HUES64 (cell line): ENCODE measurements around the gene TAF7.
"Not testable (repeated sequence)": the region's sequence is repeated elsewhere in the genome, so short reads cannot be mapped to it uniquely, and the experiment has no call there.

Source experiments
- H3K27ac ChIP-seq: 2 replicates; pipeline ENCODE4 v1.7.0; 2013; ENCODE audit warnings: low read depth, low read length, inconsistent platforms
- H3K27me3 ChIP-seq: 2 replicates; pipeline ENCODE4 v1.6.1; 2013; ENCODE audit warnings: mild to moderate bottlenecking, low read length; ENCODE audit not compliant: insufficient read depth
- H3K36me3 ChIP-seq: 2 replicates; pipeline ENCODE4 v1.6.1; 2013; ENCODE audit warnings: mild to moderate bottlenecking, low read length; ENCODE audit not compliant: insufficient read depth
- H3K4me1 ChIP-seq: 2 replicates; pipeline ENCODE4 v1.6.1; 2013; ENCODE audit warnings: mild to moderate bottlenecking, low read length, moderate library complexity; ENCODE audit not compliant: insufficient read depth
- H3K4me3 ChIP-seq: 2 replicates; pipeline ENCODE4 v1.5.1; 2013; ENCODE audit warnings: mild to moderate bottlenecking, low read length, moderate library complexity
- H3K9ac ChIP-seq: 2 replicates; pipeline ENCODE4 v1.6.1; 2013; ENCODE audit warnings: mild to moderate bottlenecking, low read depth, low read length
- H3K9me3 ChIP-seq: 2 replicates; pipeline ENCODE4 v1.6.1; 2013; ENCODE audit warnings: low read depth, low read length; ENCODE audit not compliant: insufficient read depth
- WGBS: fragments of 150-250, 120-280 bp; methylation state at CpG from one replicate; pipeline ENCODE4 v1.1.7; 2013; ENCODE audit warnings: missing lambda C conversion rate; 5-methylcytosine and 5-hydroxymethylcytosine counted together

Gene TAF7

DNA sequence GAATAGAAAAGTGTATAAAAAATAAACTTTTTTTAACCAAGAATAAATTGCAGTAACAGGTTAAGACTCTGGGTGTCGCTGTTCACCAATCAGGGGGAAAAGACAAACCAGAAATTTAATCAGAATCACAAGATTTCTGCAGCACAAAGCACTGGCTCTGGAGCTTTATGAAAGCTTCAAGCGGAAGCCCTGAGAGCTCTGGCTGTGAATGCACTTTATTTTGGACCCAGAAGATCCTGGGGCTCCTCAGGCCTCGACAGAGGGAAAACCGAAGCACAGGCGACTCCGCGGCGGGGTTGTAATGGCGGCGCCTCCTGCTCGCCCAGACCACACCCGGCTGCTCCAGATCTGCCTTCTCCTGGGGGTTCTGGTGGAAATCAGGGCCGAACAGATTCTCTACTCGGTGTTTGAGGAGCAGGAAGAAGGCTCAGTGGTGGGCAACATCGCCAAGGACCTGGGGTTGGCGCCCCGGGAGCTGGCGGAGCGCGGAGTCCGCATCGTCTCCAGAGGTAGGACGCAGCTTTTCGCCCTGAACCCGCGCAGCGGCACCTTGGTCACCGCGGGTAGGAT is 34.4 kb upstream of the TAF7 start, which contains the start of gene PCDHGA4:
PCDHGA4 (plus strand) TSS at position 122 of the 570 bp plus-strand sequence; CDS start at position 209, 87 bp downstream.
- WGBS, result 95% methylated on average over 29 of the region's 29 CpGs
- H3K9me3 ChIP-seq, result peaks cover 54% of the 10 kb centered on the region
- H3K27me3 ChIP-seq, result no peaks in the 10 kb centered on the region
- H3K9ac ChIP-seq, result no peak within 1 kb of the TSS
- H3K4me3 ChIP-seq, result no peak within 1 kb of the TSS
- no peak within 1 kb of the TSS for H3K27ac ChIP-seq
- H3K4me1 ChIP-seq, result no peaks in the 10 kb centered on the region
- H3K36me3 ChIP-seq, result no peaks in the 10 kb centered on the region

DNA sequence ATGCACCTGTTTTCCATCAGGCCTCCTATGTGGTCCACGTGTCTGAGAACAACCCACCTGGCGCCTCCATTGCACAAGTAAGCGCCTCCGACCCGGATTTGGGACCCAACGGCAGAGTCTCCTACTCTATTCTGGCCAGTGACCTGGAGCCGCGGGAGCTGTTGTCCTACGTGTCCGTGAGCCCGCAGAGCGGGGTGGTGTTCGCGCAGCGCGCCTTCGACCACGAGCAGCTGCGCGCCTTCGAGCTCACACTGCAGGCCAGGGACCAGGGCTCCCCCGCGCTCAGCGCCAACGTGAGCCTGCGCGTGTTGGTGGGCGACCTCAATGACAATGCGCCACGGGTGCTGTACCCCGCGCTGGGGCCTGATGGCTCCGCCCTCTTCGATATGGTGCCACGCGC is 31.0 kb upstream of the TAF7 start:
- H3K4me1 ChIP-seq, result no peaks in the 10 kb centered on the region
- H3K4me3 ChIP-seq, result no peak overlapping the region
- no peak overlapping the region for H3K27ac ChIP-seq
- H3K9me3 ChIP-seq, result peaks cover 62% of the 10 kb centered on the region
- H3K9ac ChIP-seq, result no peak overlapping the region
- 96% methylated on average over 29 of the region's 36 CpGs for WGBS
- no peaks in the 10 kb centered on the region for H3K27me3 ChIP-seq
- no peaks in the 10 kb centered on the region for H3K36me3 ChIP-seq

DNA sequence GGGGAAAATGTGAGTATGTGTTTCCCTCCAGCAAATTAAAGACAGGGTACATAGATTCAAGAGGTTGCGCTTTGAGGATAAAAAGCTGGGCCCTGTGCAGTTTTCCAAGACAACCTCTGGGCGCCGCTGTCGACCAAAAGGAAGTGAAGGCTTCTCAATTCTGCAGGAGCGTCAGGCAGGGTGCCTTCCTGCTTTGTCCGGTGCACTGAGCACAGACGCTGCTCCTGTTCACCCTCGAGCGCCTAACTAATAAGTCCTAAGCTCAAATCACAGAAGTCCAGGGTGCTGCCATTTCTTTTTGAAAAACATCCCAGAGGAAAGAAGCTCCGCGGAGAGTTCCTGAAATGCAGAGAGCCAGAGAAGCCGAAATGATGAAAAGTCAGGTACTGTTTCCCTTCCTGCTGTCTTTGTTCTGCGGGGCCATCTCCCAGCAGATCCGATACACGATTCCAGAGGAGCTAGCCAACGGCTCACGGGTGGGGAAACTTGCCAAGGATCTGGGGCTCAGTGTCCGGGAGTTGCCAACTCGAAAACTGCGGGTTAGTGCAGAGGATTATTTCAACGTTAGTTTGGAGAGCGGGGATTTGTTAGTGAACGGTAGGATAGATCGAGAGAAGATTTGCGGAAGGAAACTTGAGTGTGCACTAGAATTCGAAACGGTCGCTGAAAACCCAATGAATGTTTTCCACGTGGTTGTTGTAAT is 29.5 kb upstream of the TAF7 start, which contains the start of gene PCDHGB1:
PCDHGB1 (plus strand) TSS at position 183 of the 703 bp plus-strand sequence; CDS start at position 345, 162 bp downstream.
- 81% methylated on average over 29 of the region's 29 CpGs for WGBS
- no peaks in the 10 kb centered on the region for H3K27me3 ChIP-seq

DNA sequence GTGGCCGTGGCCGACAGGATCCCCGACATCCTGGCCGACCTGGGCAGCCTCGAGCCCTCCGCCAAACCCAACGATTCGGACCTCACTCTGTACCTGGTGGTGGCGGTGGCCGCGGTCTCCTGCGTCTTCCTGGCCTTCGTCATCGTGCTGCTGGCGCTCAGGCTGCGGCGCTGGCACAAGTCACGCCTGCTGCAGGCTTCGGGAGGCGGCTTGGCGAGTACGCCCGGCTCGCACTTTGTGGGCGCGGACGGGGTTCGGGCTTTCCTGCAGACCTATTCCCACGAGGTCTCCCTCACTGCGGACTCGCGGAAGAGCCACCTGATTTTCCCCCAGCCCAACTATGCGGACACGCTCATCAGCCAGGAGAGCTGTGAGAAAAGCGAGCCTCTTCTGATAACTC is 25.4 kb upstream of the TAF7 start:
- H3K4me1 ChIP-seq, H3K4me3 ChIP-seq, H3K27me3 ChIP-seq, H3K27ac ChIP-seq, H3K36me3 ChIP-seq, H3K9ac ChIP-seq: not testable (repeated sequence)
- 95% methylated on average over 27 of the region's 35 CpGs for WGBS
- H3K9me3 ChIP-seq, result peaks cover 42% of the 10 kb centered on the region

More for the DNA sequence above, 29.5 kb upstream of the TAF7 start, which contains the start of gene PCDHGB1:
- H3K27ac ChIP-seq, result no peak within 1 kb of the TSS
- no peaks in the 10 kb centered on the region for H3K4me1 ChIP-seq
- H3K4me3 ChIP-seq, result peak within 1 kb of the TSS; percentile 43
- H3K36me3 ChIP-seq, result no peaks in the 10 kb centered on the region
- H3K9me3 ChIP-seq, result peaks cover 57% of the 10 kb centered on the region
- H3K9ac ChIP-seq, result no peak within 1 kb of the TSS; the same call in 1 of the 2 replicates

DNA sequence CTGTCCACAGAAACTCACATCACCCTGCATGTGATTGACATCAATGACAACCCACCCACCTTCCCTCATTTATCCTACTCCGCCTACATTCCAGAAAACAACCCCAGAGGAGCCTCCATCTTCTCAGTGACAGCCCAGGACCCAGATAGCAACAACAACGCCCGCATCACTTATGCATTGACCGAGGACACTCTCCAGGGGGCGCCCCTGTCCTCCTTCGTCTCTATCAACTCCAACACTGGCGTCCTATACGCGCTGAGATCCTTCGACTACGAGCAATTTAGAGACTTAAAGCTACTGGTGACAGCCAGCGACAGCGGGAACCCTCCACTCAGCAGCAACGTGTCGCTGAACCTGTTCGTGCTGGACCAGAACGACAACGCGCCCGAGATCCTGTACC is 24.7 kb upstream of the TAF7 start:
- Histone ChIP-seq H3K4me3 (no peak overlapping the region), H3K9ac (no peak overlapping the region), H3K36me3 (no peaks in the 10 kb centered on the region), H3K27me3 (no peaks in the 10 kb centered on the region; the same call in 1 of the 2 replicates), H3K27ac (no peak overlapping the region), H3K9me3 (peaks cover 37% of the 10 kb centered on the region), H3K4me1 (no peaks in the 10 kb centered on the region)
- WGBS, result 95% methylated on average over 20 of the region's 20 CpGs

DNA sequence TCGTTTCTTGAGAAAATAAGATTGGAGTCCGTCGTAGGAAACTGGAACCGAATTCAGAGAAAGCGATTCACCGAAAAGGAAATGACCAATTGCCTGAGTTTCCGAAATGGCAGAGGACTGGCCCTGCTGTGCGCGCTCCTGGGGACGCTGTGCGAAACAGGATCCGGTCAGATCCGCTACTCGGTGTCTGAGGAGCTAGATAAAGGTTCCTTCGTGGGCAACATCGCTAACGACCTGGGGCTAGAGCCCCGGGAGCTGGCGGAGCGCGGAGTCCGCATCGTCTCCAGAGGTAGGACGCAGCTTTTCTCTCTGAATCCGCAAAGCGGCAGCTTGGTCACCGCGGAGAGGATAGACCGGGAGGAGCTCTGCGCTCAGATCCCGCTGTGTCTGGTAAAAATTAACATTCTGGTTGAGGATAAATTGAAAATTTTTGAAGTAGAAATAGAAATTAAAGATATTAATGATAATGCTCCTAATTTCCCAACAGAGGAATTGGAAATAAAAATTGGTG is 23.4 kb upstream of the TAF7 start:
- H3K9me3 ChIP-seq, result peaks cover 43% of the 10 kb centered on the region
- H3K27ac ChIP-seq, result peak overlapping the region; percentile 25; the same call in 1 of the 2 replicates
- H3K4me3 ChIP-seq, result peak overlapping the region; percentile 58
- no peaks in the 10 kb centered on the region; the same call in 1 of the 2 replicates for H3K27me3 ChIP-seq
- peak overlapping the region; percentile 63 for H3K9ac ChIP-seq
- H3K36me3 ChIP-seq, result no peaks in the 10 kb centered on the region
- WGBS, result 60% methylated on average over 31 of the region's 31 CpGs
- H3K4me1 ChIP-seq, result no peaks in the 10 kb centered on the region

DNA sequence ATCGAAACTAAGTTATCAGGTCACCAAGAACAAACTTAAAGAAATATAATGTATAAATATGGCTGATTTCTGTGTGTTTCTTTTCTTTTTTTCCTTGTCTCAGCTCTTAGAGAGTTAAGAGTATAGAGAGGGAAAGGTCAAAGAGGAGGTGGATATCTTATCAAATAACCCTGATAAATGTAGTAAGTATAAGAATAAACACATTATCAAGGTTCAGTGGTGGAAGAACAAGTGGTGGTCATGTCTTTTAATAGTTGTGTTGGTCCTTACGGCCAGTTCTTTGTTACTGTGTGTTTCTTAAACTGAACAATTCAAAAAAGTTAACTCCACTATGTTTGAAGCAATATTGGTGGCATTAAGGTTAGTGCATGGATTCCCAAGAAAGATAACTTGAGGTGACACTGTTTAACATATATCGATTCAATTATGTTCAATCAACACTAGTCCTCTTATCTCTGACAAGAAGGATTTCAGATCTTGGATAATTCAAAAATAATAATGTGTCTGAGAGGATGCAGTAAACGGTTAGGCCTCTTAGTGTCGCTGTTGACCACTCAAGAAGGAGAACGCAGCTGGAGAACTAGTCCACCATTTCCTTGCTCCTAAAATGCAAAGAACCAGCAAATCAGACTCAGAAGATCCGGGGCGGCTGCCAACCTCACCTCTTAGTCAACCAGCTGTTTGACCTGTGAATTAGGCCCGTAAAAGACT is 22.8 kb upstream of the TAF7 start, which contains the start of gene PCDHGA3:
PCDHGA3 (plus strand) TSS at position 588 of the 711 bp plus-strand sequence. CDS start 205 bp downstream, outside the sequence.
- H3K4me1 ChIP-seq, result no peaks in the 10 kb centered on the region
- peak within 1 kb of the TSS; percentile 25; the same call in 1 of the 2 replicates for H3K27ac ChIP-seq
- no peaks in the 10 kb centered on the region for H3K36me3 ChIP-seq
- peaks cover 44% of the 10 kb centered on the region for H3K9me3 ChIP-seq
- 40% methylated on average over 6 of the region's 9 CpGs for WGBS
- no peaks in the 10 kb centered on the region; the same call in 1 of the 2 replicates for H3K27me3 ChIP-seq
- peak within 1 kb of the TSS; percentile 58 for H3K4me3 ChIP-seq
- H3K9ac ChIP-seq, result peak within 1 kb of the TSS; percentile 63

DNA sequence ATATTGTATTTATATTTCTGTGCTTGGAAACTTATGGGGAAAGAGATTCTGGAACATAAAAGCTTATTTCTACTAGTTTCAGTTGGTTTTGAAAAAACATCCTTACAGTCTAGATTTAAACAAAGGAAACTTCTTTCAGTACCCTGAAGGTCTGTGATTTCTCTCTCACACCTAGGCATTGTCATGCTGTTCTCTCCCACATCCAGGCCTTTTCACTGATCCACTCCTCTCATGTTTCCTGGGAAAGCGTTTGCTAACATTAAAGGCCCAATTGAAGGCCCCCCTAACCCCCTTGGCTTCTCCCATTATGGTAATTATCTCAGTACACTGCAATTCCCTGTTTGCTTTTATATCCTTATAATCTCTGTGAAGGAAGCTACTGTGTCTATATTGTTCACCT is 22.2 kb upstream of the TAF7 start:
- H3K4me3 ChIP-seq, result no peak overlapping the region
- 76% methylated on average over 1 of the region's 1 CpG for WGBS
- no peak overlapping the region for H3K9ac ChIP-seq

DNA sequence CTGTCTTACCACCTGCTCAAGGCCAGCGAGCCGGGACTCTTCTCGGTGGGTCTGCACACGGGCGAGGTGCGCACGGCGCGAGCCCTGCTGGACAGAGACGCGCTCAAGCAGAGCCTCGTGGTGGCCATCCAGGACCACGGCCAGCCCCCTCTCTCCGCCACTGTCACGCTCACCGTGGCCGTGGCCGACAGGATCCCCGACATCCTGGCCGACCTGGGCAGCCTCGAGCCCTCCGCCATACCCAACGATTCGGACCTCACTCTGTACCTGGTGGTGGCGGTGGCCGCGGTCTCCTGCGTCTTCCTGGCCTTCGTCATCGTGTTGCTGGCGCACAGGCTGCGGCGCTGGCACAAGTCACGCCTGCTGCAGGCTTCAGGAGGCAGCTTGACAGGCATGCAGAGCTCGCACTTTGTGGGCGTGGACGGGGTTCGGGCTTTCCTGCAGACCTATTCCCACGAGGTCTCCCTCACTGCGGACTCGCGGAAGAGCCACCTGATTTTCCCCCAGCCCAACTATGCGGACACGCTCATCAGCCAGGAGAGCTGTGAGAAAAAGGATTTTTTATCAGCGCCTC is 20.3 kb upstream of the TAF7 start:
- H3K9ac ChIP-seq, H3K36me3 ChIP-seq, H3K27me3 ChIP-seq, H3K27ac ChIP-seq, H3K4me1 ChIP-seq, H3K4me3 ChIP-seq: not testable (repeated sequence)
- peaks cover 33% of the 10 kb centered on the region for H3K9me3 ChIP-seq
- WGBS, result 96% methylated on average over 41 of the region's 45 CpGs

More for the DNA sequence above, 22.2 kb upstream of the TAF7 start:
- H3K27me3 ChIP-seq, result no peaks in the 10 kb centered on the region; the same call in 1 of the 2 replicates
- H3K27ac ChIP-seq, result no peak overlapping the region
- no peaks in the 10 kb centered on the region for H3K36me3 ChIP-seq
- H3K4me1 ChIP-seq, result no peaks in the 10 kb centered on the region
- peaks cover 39% of the 10 kb centered on the region for H3K9me3 ChIP-seq

DNA sequence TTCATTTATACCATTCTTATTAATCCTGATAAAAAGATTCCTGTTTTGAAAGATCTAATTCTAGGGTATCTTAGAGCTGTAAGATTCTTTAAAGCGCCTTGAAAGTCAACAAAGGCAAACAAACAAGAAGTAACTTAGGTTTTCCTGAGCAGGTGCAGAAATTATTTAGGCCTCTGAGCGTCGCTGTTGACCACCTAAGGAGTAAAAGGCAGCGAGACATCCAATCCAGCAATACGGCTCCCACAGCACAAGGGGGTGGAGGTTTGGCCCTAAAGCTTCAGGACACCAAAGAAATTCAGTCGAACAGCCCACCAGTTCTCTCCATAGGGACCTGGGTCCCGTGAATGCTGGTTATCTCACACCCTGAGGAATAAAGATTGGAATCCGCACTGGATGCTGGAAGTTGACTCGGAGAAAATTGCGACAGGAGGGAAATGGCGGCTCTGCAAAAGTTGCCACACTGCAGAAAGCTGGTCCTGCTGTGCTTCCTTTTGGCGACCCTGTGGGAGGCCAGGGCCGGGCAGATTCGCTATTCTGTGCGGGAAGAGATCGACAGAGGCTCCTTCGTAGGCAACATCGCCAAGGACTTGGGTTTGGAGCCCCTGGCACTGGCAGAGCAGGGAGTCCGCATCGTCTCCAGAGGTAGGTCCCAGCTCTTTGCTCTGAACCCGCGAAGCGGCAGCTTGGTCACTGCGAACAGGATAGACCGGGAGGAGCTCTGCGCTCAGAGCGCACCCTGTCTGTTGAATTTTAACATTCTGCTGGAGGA is 18.1 kb upstream of the TAF7 start, which contains the start of gene PCDHGA2:
PCDHGA2 (plus strand) TSS at position 223 of the 769 bp plus-strand sequence.
- Histone ChIP-seq H3K27ac (no peak within 1 kb of the TSS), H3K4me3 (no peak within 1 kb of the TSS)
- 80% methylated on average over 27 of the region's 27 CpGs for WGBS

More for the DNA sequence above, 18.1 kb upstream of the TAF7 start, which contains the start of gene PCDHGA2:
- Histone ChIP-seq H3K9ac (no peak within 1 kb of the TSS), H3K9me3 (peaks cover 17% of the 10 kb centered on the region), H3K4me1 (no peaks in the 10 kb centered on the region), H3K36me3 (no peaks in the 10 kb centered on the region), H3K27me3 (no peaks in the 10 kb centered on the region)
